Activated T-cell treated with anti-CD3 and anti-CD28 coated beads for 4 hours (primary cell): ENCODE results near the gene TMEM106C.
"Not testable (repeated sequence)": the region's sequence is repeated elsewhere in the genome, so short reads cannot be mapped to it uniquely, and the experiment has no call there.

Experiments
- DNase-seq: peaks from one replicate; pipeline ENCODE4 v3.0.0-alpha.2; 2020

Gene TMEM106C

DNA sequence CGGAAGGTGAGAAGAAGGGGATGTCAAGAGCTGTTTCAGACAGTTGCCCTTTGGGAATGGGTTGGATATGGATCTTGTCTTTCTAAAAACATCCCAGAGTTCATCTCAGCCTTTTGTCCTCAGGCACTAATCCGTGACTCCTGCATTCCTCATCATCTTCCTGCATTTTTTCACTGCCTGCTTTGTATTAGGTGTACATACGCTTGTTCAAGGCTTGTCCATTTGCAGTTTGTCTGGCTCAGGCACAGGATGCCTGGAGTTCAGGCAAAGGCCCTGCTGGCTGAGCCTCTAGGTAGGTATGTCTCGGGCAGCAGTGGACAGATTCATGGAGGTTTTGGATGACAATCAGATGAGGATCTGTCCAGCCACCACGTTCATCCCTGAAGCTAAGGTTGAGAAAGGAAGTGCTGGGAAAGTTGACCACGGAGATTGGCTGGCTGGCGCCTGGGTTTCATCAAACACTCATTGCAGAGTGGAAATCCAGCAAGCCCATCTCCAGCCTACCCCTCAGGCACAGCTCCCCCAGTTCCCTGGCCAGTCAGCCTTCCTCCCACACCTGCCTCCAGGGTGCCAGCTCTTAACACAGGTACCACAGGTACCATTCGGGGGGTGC, 12.4 kb upstream of the TMEM106C start:
- DNase-seq, result no peak

DNA sequence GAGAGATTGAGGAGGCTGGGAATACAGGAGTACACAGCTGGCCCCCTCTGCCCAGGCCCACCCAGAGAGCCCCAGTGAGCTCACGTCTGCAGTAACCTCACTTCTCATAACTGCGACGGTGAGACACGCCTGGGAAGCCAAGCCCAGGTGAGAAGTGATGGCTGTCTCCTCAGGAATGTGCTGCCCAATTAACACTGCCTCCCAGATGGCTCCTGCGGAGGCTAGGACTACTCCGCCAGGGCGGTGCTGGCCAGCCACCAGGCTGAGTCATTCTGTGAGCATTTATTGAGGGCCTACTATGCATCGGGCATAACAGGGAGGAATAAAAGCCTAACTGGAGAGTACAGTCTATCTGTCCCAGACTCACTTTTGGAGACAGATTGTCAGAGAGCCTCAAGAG, 9.3 kb upstream of the TMEM106C start:
- DNase-seq, result no peak

DNA sequence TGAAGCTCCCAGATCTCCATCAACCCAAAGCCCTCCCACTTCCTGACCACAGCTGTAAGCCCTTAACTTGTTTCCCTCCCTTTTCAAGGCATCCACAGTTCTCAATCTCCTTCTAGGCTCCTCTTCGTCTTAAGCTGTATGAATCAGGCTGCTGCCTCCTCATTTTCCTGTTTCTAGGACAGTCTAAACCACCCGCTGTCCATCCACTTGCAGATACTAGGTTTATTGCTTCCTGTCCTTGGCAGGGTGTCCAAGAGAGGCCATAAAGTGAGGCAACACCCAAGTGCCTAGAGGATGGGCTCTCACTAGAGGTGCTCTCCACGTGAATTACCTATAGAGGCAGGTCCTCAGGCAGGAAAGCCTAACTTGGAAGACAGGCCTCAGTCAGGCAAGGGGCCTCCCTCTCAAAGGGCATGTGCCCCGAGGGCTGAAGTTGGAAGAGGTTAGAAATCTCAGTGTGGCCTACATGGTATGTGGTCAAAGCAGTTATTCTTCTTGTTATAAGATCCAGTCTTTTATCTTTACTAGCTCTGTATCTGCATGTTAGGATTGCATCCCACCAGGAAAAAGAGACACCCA, 8.8 kb upstream of the TMEM106C start:
- no peak for DNase-seq

DNA sequence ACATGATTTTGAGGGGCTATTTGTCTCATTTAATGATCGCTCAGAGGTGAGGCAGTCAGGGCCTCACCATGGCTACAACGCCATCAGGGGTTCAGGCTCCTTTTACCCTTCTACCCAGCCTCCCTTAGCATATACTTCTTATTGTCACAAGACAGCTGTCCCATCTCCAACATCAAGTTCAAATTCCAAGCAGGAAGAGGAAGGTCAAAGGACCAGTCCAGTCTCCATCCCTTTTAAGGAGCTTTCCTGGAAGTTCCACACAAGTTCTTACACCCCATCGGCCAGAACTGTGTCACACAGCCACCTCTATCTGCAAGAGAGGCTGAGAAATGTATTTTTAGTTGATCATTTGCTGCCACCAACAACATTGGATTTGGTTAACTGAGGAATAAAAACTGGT, 8.3 kb upstream of the TMEM106C start:
- DNase-seq, result no peak

DNA sequence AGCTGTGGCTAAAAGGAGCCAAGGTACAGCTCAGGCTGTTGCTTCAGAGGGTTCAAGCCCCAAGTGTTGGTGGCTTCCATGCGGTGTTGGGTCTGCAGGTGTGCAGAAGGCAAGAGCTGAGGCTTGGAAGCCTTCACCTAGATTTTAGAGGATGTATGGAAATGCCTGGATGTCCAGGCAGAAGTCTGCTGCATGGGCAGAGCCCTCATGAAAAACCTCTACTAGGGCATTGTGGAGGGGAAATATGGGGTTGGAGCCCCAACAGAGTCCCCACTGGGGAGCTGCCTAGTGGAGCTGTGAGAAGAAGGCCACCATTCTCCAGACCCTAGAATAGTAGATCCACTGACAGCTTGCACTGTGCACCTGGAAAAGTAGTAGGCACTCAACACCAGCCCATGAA, 5.7 kb upstream of the TMEM106C start:
- not testable (repeated sequence) for DNase-seq

DNA sequence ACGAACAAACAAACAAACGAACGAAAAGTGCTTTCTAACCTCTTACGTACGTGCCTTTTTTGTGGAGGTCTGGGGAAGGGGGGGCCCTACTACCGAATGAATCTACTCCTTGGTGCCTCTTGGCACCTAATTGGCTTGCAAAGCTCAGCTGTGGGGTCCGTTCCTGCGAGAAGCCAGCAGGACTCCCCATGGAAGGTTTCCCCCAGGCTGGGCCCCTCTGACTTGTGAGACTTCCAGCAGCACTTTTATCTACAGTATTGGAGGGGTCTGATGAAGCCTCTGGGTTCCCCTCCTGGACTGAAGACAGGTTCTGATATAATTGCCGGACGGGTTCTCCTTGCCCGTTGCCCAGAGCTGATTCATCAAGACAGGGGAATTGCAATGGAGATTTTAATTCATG, 1.2 kb upstream of the TMEM106C start:
- DNase-seq, result no peak

DNA sequence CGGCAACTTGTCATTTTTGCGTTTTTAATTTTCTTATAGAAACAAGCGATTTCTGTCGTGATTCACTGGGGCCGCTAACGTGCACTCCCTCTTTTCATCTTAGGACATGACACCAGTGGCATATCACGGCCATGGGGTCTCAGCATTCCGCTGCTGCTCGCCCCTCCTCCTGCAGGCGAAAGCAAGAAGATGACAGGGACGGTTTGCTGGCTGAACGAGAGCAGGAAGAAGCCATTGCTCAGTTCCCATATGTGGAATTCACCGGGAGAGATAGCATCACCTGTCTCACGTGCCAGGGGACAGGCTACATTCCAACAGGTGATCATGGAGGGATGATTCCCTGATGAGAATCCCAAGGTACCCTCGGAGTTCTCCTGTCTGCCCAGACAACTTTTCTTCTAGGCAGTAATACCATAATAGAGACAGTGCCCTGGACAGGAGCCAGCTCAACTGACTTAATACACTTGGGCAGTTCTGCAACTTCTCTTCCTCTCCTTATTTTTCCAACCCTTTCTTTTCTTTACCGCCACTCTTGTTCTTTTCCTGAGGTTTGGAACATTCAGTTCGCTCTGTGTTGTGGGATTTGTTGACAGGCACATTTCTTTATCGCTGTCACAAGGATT, 821 bp downstream of the TMEM106C start:
- DNase-seq, result no peak

DNA sequence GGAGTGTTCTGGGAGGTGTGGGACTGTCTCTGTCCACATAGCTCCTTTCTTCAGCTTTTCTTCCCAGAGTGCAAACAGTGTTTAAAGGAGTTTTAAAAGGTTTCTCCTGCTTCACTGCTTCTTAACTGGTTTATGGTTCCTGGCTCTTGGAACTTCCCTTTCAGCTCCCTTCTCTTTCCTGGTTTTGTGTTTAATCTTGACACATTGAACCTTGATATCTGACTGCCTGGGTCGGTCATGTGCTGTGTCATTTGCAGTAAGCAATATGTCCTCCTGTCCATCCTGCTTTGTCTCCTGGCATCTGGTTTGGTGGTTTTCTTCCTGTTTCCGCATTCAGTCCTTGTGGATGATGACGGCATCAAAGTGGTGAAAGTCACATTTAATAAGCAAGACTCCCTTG, 2.2 kb downstream of the TMEM106C start:
- DNase-seq, result no peak

DNA sequence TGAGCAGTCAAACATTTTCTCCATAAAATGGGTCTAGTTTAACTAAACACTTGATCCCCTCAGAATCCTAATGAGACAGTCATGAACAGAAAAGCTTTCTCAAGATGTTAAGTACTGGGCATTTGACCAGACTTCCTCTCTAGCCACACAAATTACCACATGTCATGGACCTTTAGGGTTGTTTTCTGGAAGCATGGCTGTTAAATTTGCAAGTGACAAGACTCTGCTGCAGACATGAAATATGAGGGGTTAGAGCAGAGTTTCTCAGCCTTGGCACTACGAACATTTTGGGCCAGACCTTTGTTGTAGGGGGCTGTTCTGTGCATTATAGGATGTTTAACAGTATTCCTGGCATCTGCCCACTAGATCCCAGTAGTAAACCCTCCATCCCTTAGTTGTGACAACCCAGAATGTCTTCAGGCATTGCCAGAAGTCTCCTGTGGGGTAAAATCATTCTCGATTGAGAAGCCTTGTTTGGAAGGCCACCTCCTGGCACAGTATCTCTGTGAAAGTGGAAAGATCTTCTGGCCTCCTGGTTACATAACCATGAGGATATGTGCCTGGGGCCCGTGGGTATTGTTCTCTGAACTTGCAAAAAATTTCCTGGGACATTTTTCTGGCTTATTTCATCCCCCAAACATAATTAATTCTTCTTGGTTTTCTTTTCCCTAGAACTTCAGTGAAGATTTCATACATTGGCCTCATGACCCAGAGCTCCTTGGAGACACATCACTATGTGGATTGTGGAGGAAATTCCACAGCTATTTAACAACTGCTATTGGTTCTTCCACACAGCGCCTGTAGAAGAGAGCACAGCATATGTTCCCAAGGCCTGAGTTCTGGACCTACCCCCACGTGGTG, 4.3 kb downstream of the TMEM106C start:
- DNase-seq, result no peak

DNA sequence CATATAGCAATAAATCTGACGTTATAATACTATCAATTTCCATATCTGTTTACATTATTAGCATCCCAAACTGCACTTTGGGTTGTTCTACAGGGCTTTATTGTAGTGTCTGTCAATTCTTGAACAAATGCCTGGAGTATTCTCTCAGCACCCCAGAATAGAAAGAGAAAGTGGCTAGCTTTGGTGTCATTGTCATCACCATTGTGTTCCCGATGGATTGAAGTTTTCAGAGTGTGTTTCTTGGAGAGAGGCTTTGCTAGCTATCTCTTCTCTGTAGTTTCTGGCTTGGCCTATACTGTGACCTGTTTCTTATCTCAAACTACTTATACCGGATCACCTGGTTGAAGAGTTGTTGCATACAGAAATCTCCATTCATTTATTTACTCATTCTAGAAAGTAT, 6.4 kb downstream of the TMEM106C start:
- DNase-seq, result no peak

DNA sequence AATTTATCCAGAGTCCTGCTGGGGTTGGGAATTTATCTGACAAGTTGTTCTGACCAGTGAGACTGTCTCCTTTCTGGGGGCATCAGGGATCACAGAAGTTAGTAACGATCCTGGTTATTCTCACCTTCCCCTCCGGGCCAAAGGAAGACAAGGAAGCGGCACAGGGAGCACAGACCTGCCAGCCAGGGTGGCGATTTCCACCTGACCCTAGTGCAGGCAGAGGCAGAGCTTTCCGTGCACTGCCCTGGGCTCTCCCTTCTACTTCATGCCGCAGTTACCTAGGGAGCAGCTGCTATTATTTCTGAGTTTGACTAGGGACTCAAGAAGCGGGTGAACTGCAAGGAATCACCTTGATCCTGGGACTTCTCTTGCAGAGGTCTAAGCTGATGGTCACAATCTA, 7.4 kb downstream of the TMEM106C start:
- DNase-seq, result no peak

DNA sequence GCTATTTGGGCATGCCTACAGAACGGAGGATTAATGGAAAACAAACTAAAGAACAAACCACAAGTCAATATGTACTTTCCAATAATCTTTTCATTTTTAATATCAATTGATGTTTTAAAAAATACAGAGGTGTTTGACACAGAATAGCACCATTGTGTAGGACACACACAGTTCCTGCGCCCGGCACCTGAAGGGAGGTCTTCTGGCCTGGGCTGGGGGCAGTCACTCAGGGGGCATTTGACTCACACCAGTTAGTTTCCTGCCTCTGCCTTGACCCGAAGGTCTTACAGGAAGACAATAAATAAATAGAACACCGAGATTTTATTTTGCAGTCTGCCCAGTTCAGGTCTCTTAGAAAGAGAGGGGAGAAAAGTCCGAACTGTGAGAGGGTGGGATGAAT, 9.5 kb downstream of the TMEM106C start:
- DNase-seq, result no peak

DNA sequence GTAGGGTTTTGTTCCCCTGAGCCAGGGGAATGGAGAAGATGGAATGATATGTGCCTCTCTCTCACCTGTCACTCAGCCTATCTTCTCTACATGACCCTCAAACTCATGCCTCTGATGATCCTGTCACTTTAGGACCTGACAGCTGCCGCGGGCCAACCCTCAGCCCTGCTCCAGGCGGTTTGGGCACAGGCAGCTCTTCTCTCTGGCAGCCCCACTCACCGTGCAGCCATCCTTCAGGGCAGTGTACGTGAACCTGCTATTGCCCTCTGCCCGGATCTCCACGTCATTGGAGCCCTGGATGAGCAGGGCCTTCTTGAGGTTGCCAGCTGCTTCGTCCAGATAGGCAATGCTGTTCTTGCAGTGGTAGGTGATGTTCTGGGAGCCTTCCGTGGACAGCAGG, 10.5 kb downstream of the TMEM106C start:
- no peak for DNase-seq

DNA sequence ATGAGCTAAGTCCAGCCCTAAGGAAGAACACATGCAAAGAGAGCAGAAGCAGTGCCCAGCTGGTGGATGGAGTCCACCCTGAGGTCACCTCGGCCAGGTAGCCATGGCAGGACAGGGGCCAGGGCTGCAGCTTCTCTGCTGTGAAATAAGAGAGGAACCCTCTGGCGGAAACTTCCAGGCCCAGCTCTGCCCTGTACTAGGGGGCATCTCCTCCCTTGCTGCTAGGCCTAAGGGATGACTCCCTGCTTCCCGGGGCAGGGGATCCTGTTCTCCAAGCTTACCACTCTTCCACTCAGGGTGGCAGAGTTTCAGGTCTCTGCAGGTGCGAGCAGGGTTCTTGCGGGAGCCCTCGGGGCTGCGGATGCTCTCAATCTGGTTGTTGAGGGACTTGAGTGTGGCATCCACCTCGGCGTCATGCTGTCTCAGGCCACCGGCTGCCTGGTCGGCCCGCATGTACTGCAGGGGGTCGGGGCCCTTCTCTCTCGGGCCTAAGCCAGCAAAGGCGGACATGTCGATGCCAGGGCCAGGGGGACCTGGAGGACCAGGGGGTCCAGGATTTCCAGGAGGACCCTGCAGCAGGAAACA, 11.7 kb downstream of the TMEM106C start:
- DNase-seq, result no peak

DNA sequence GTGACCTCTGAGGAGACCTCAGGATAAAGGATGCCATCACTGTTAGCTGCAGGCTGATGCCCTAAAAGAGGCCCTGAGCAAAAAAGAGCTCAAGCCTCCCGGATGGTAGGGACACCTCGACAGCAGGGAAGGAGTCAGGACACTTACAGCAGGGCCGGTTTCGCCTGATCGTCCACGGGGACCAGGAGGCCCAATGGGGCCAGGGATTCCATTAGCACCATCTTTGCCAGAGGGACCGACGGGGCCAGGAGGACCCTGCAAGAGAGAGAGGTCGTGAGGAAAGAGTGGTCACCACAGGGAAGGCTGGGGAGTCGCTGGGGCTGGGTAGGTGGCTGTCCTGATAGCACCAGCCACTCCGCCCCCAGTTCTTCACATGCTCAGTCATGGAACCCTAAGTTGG, 12.4 kb downstream of the TMEM106C start:
- DNase-seq, result no peak

DNA sequence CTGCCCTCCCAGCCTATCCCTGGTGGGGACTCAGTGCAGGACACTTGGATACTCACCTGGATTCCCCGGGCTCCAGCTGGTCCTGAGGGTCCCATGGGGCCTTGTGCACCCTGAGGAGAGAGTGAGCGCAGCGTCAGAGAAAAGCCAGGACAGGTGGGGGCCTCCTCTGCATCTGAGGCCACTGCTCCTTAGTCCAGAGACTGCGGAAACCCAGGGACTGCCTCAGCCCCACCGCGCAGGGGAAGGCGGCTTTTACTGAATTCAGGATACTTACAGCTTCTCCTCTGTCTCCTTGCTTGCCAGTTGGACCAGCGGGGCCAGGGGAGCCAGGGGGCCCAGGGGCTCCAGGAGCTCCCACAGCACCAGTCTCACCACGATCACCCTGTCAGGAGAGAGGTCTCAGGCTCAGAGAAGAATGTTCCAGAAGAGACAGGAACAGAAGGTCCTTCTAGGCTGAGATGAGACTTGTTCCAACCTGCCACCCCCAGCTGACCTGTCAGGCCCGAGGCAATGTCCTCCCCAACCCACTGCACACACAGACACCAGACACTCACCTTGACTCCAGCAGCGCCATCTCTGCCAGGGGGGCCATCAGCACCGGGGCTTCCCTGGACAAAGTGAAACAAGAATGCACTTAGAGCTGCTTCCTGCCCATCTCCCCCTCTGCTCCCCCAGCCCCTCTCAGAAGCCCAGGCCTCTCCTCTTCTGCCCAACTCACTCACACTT, 13.8 kb downstream of the TMEM106C start:
- DNase-seq, result no peak

DNA sequence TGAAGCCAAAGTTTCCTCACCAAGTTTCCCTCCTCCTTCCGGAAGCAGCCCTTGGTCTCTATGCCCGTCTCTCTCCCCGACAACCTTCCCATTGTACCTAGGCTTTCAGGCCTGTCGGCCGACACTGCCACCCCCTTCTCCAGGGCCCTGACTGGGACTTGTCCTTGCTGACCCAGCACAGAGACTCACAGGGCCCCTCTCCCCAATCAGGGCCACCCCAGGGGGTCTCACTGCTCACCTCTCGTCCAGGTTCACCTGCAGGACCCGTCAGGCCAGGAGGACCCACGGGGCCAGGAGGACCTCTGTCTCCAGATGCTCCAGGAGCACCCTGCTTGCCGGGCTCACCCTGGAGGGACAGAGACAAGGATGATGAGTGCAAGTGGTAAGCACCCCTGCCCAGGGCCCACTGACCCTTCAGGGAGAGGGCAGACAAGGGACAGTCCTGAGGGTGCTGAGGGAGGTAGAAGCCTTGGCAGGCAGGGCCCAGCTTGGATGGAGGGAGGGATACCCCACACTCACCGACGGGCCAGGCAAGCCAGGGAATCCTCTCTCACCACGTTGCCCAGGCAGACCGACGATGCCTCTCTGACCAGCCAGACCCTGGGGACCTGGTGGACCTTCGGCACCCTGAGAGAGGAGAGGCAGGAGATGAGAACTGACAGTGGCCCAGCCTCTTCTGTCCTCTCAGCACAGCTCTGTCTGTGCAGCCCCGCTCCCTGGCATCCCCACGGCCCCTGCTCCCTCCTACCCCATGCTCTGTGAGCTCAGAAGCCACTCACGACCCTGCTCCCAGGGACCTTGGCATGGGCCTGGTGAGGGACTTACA, 14.6 kb downstream of the TMEM106C start:
- no peak for DNase-seq

DNA sequence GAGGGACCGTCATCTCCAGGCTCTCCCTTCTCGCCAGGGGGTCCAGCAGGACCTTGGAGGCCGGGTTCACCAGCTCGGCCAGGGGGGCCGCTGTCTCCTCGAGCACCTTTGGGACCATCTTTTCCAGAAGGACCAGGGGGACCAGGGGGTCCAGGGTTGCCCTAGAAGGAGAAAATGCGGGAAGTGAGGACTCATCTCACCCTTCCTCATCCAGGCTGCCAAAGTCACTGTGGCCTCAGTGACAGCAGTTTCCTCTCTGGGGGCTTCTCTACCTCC, 15.1 kb downstream of the TMEM106C start:
- DNase-seq, result no peak

DNA sequence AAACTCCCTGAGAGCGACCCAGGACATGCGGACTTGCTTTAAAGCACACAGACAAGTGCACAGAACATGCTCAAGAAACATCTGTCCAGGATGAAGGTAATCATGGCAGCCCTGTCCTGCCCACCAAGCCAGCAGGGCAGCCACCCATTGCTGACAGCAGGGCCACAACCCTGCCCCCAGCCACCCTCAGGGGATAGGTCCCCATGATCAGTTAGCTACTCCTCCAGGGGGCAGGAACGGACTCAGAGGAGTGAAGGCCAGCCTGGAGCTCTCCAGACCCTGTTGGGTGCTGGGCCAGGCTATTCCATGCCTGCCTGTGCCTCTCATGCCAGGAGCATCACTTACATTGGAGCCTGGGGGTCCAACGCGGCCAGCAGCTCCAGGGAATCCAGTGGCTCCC, 15.8 kb downstream of the TMEM106C start:
- DNase-seq, result no peak

DNA sequence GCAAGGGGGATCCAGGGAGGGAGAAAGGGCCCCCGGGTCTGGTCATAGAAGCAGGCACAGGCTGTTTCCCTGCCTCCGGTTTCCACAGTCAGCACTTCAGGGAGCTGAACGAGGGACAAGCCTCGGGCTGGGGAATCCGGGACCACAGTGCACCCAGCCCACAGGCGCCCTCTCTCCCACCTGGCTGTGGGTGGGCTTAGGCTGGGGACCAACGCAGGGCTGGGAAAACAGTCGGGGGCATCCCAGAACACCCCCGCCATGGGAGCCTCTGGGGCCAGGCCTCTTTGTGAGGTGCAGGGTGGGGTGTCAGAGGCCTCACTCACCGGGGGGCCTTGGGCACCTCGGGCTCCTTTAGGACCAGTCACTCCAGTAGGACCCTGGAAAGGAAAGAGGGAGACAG, 16.3 kb downstream of the TMEM106C start:
- no peak for DNase-seq

DNA sequence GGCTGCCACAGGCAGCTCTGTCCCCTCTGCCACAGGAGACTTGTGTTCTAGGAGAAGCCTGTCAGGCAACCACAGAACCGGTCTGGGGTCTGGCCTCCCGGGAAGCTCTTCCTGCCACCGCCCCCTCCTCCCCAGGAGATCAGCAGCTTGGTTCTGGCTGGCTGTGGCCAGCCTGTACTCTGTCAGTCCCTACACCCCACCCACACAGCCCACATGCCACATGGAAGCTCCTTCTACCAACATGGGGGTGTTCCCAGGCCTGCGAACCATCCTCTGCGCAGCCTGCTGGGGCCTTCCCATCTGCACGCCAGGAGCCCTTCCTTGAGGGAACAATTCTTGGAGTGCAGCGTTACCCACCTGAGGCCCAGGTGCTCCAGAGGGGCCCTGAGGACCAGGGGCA, 16.8 kb downstream of the TMEM106C start:
- no peak for DNase-seq
